ENCODE measurements around the gene GPR183.

Gene GPR183

DNA sequence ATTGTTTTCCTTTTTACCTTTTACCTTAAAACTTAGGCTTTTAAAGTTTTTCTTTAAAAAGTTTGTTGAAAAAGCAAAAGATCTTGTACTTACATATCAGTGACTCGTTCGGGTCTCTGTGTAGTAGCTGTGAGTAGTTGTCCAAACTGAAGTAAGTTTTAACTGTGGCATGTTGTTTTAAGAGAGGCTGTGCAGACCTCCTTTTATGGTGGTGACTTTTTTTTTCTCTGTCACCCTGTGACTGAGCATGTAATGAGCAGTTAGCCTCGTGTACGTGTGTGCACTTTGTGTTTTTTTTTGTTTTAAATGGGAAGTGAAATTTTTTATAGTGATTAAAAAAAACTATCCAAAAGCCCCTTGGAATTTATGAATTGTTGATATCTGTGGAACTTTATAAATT, at the start of gene GPR183:
Gene GPR183 (minus strand): TSS at position 153 of the 400 bp plus-strand sequence. CDS start 11,254 bp downstream, outside the sequence.
- DNase-seq (ENCODE audit: low spot score), result no peak

- peak; percentile 48 for DNase-seq (ENCODE audit: low spot score)
These were observed 49.3 kb upstream of the GPR183 start for GRCh38 chr13:99356262-99357091.

DNA sequence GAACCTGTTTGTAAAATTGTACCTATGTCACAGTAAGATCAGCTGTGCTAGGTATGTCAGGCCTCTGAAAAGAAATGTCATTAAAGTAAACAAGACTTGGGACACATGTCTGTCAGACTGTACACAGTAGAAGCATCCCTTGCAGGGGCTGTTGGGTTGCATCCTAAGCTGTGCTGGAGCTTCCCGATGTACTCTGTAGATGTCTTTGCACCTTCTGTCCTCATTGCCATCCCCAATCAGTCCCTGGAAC, 48.7 kb upstream of the GPR183 start:
- DNase-seq (ENCODE audit: low spot score), result no peak

- DNase-seq (ENCODE audit: low spot score), result no peak
These were observed 48.2 kb upstream of the GPR183 start for GRCh38 chr13:99355267-99356011.

GRCh38 chr13:99354371-99354951, 47.3 kb upstream of the GPR183 start:
- no peak for DNase-seq (ENCODE audit: low spot score)

DNA sequence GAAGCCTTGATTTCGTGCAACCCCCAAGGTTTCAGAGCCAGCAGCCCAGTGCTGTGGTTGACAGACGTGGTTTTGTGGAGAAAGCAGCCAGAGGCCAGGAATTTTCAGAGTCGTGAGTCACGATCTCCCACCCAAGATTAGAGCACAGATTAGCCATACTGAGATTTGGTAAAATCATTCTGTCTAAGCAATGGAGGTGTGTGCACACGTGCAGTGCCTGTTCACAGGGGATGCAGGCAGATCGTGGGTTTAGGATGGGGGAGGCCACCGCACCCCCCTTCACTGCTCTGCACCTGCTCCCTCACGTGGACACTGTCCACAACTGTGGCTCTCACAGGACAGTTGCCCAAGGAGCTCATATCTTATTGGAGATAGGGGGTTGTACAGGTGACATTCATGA, 46.6 kb upstream of the GPR183 start:
- no peak for DNase-seq (ENCODE audit: low spot score)

GRCh38 chr13:99353246-99353600, 46.0 kb upstream of the GPR183 start:
- DNase-seq (ENCODE audit: low spot score), result no peak

DNA sequence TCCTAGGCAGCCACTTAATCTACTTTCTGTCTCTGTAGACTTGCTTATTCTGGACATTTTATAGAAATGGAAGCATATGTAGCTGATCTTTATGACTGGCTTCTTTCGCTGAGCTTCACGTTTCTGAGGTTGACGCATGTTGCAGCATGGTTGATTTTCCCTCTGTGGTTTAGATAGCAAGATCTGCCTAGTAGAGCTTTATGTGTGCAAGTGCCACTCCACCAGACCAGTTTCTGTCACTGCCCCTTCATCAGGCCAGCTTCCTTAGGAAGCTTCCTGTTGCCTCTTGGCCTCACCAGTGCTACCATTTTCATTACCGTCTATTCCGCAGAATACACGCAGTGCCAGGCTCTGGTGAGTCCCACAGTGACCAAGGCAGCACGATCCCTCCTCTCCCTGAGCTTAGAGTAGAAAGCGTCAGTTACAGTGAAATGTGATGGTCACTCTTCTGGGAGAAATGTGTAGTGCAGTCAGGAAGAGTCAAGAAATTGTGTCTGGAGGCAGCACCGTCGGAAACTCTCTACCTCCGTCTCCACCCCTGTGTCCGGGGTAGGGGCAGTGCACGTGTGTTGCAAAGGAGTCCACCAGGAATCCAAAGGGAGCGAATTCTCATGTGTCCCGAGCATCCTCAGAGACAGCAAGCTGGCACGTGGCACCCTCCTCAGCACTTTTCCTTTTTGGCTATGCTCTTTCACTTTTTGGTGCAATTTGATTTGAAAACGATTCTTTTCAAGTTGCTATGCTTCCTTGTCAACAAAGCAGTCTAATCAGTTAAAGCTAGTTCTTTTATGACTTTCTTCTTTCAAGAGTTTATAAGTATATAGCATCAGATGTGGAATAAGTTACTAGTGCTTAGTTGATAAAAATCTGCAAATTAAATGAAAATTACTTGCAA, 45.4 kb upstream of the GPR183 start:
- no peak for DNase-seq (ENCODE audit: low spot score)

DNA sequence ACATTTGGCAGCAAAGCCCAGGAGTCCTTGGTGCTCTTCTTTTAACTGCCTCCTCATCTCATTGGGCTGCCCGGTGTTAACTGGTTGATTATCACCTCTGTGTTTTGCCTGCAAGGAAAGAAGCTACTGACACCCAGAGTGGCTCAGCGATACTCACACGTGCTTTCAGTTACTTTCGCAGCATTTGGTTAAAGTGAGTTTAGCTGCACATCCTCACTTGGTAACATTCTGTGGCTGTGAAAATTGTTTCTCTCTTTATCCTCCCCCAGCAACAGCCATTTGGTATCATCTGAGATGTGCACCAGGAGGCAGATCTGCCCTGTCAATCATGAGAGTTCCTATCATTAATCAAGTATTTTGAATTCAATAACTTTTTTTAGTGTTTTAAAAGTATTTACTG, 44.6 kb upstream of the GPR183 start:
- DNase-seq (ENCODE audit: low spot score), result no peak

DNA sequence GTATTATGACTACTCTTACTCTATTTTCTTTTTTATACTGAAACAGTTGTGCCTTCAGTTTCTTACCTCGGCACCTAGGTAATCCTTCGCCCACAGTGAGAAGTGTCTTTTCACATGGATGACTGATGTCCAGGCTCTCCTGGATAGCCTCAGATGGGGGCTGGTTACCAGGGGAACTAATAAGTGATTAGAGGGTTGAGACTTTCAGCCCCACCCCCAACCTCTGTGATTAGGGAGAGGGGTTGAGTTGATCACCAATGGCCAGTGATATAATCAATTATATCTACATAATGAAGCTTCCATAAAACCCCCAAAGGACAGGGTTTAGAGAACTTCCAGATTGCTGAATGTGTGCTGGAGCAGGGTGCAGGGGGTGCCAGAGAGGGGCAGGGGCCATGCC, 43.0 kb upstream of the GPR183 start:
- no peak for DNase-seq (ENCODE audit: low spot score)

GRCh38 chr13:99347911-99348451, 40.8 kb upstream of the GPR183 start:
- no peak for DNase-seq (ENCODE audit: low spot score)

- DNase-seq (ENCODE audit: low spot score), result no peak
These were observed 40.2 kb upstream of the GPR183 start for GRCh38 chr13:99347335-99347878.

DNA sequence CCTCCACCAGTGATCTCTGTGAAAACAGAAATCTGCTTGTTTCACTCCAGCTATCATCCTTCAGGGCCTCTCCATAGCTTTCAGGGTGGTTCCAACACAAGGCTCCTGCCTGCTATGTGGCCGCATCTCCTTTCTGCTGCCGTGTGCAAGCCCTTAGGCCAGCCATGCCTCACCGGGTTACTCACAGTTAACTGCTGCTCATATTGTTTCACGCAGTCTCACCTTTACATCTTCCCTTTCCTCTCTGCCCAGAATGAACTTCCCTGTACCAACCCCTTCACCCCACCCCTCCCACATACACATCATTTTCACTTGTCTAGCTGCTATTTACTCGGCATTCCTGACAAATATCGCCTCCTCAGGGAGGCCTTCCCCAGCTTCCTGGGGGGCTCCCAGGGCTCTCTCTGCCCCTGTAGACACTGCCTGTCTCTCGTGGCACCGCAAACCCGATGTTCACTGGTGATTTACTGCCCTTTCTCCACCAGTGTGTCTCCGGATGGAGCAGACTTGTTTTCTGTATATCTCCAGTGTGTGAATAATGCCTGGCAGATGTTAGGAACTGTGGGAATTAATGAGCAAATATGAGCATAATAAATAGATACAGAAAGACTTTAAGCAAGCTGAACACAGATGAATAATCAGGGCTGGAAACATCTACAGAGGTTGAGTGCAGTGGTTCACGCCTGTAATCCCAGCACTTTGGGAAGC, 39.3 kb upstream of the GPR183 start:
- no peak for DNase-seq (ENCODE audit: low spot score)

- DNase-seq (ENCODE audit: low spot score), result no peak
These were observed 38.1 kb upstream of the GPR183 start for GRCh38 chr13:99345345-99345744.

- DNase-seq (ENCODE audit: low spot score), result no peak
These were observed 37.5 kb upstream of the GPR183 start for GRCh38 chr13:99344610-99345208.

GRCh38 chr13:99342723-99343315, 35.6 kb upstream of the GPR183 start:
- DNase-seq (ENCODE audit: low spot score), result no peak

GRCh38 chr13:99341969-99342722, 34.9 kb upstream of the GPR183 start:
- no peak for DNase-seq (ENCODE audit: low spot score)

GRCh38 chr13:99340638-99341037, 33.4 kb upstream of the GPR183 start:
- no peak for DNase-seq (ENCODE audit: low spot score)

GRCh38 chr13:99339736-99340397, 32.7 kb upstream of the GPR183 start:
- no peak for DNase-seq (ENCODE audit: low spot score)

All from globus pallidus (tissue), 1 donor.